ENCODE measurements around the gene GDF10.

GDF10 gene

DNA sequence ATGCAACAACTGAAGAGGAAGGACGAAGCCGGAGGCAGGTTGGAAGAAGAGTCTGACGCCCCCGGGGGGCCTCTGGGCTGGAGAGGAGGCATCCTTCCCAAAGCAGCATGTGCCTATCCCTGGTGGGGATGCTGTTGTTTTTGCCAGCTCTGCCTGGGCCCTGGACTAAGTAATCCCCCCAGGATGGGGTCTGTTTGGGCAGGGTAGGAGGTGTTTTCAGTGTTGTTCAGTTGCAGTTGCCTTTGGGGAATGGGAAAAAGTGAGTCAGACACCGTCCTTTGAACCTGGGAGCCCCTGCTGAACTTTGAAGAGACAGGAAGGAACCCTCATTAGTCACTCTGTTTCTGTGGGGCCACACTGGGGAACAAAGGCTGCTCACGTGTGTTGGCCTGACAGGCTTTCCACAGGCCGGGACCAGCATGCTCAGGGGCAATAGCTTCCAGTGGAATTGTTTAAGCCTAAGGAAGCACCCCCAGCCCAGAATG lies 35.2 kb upstream of the GDF10 start:
- H3K79me2 ChIP-seq (ENCODE audit: control insufficient read depth, insufficient read depth, low read length) = no peaks in the 10 kb centered on the region
- WGBS (ENCODE audit: extremely low coverage, insufficient coverage, low lambda C conversion rate) = no CpG with 5 or more reads among the region's 7 CpGs
- no peak overlapping the region for H3K18ac ChIP-seq (ENCODE audit: low read length)
- H3K23ac ChIP-seq (ENCODE audit: low read length) = no peak overlapping the region
- no peak overlapping the region for H3K27ac ChIP-seq (ENCODE audit: low read depth, low read length)
- H3K56ac ChIP-seq (ENCODE audit: low read length) = no peak overlapping the region
- H2BK120ac ChIP-seq (ENCODE audit: low read depth, low read length) = no peak overlapping the region
- no peak overlapping the region for H2BK5ac ChIP-seq (ENCODE audit: low read length)
- no peak overlapping the region for H3K4me2 ChIP-seq (ENCODE audit: low read length)
- no peak overlapping the region for H3K4ac ChIP-seq (ENCODE audit: low read depth, low read length)
- no peaks in the 10 kb centered on the region for H3K27me3 ChIP-seq (ENCODE audit: insufficient read depth, low read length, poor library complexity)
- peak; percentile 14 for DNase-seq
- H2AK5ac ChIP-seq (ENCODE audit: low read length) = no peak overlapping the region
- no peaks in the 10 kb centered on the region for H3K79me1 ChIP-seq (ENCODE audit: low read length)
- H3K9ac ChIP-seq (ENCODE audit: low read length) = no peak overlapping the region
- no peak overlapping the region for H4K5ac ChIP-seq (ENCODE audit: low read length)
- no peak overlapping the region for H3K4me3 ChIP-seq (ENCODE audit: low read length)
- H3K36me3 ChIP-seq (ENCODE audit: control insufficient read depth, insufficient read depth, low read length) = no peaks in the 10 kb centered on the region
- no peak overlapping the region for H4K8ac ChIP-seq (ENCODE audit: low read depth, low read length)
- H2BK15ac ChIP-seq (replicated peaks; ENCODE audit: low read depth) = no peak overlapping the region
- no peaks in the 10 kb centered on the region for H3K4me1 ChIP-seq (ENCODE audit: control insufficient read depth, low read depth, low read length)

DNA sequence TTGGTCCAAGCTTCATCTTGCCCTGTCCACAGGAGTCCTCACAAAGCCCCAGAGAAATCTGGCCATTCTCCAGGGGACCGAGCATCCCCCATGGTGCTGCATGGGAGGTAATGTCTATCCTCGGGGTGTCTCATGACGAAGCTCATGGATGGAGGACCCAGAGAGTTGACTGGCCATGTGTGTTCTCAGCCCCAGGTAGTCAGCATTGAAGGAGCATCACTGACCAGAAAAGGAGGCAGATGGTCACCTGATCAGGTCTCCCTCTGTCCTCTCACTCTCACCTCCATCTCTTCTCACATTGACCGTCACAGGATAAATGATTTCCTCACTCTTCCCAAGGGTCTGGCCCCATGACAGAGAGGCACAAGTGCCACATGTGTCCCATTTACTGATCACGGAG lies 33.4 kb upstream of the GDF10 start:
- Histone ChIP-seq H3K4ac (ENCODE audit: low read depth, low read length) (no peak overlapping the region), H2BK15ac (replicated peaks; ENCODE audit: low read depth) (no peak overlapping the region), H3K79me1 (ENCODE audit: low read length) (no peaks in the 10 kb centered on the region), H2BK120ac (ENCODE audit: low read depth, low read length) (no peak overlapping the region), H4K5ac (ENCODE audit: low read length) (no peak overlapping the region), H4K8ac (ENCODE audit: low read depth, low read length) (no peak overlapping the region), H3K27ac (ENCODE audit: low read depth, low read length) (no peak overlapping the region), H3K4me3 (ENCODE audit: low read length) (no peak overlapping the region), H3K4me1 (ENCODE audit: control insufficient read depth, low read depth, low read length) (no peaks in the 10 kb centered on the region), H3K9ac (ENCODE audit: low read length) (no peak overlapping the region), H3K36me3 (ENCODE audit: control insufficient read depth, insufficient read depth, low read length) (no peaks in the 10 kb centered on the region), H3K79me2 (ENCODE audit: control insufficient read depth, insufficient read depth, low read length) (no peaks in the 10 kb centered on the region), H3K56ac (ENCODE audit: low read length) (no peak overlapping the region), H2BK5ac (ENCODE audit: low read length) (no peak overlapping the region), H3K27me3 (ENCODE audit: insufficient read depth, low read length, poor library complexity) (no peaks in the 10 kb centered on the region), H3K4me2 (ENCODE audit: low read length) (no peak overlapping the region), H3K18ac (ENCODE audit: low read length) (no peak overlapping the region), H2AK5ac (ENCODE audit: low read length) (no peak overlapping the region), H3K23ac (ENCODE audit: low read length) (no peak overlapping the region)
- DNase-seq = no peak
- WGBS (ENCODE audit: extremely low coverage, insufficient coverage, low lambda C conversion rate) = no CpG with 5 or more reads among the region's 5 CpGs

DNA sequence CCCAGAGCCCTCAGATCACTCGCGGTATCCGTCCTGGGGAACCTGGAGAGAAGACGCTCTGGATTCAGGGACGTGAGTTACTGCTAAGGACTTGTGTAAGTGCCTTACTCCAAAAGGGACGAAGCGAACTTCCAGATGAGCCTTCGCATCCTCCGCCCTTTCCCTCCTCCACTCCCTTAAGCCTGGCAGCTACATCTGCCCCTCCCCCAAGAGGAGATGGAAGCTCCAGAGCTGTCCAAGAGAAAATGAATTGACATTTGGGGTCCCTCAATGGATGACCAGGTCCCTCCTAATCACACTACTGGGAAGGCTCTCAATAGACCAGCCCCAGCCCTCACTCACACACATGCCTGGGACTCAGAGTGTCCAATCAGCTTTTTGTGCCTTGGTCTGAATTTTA lies 31.3 kb upstream of the GDF10 start:
- H3K4me3 ChIP-seq (ENCODE audit: low read length) = no peak overlapping the region
- H4K5ac ChIP-seq (ENCODE audit: low read length) = no peak overlapping the region
- no peak overlapping the region for H3K4me2 ChIP-seq (ENCODE audit: low read length)
- H3K9ac ChIP-seq (ENCODE audit: low read length) = no peak overlapping the region
- no peak overlapping the region for H3K23ac ChIP-seq (ENCODE audit: low read length)
- no peak overlapping the region for H3K4ac ChIP-seq (ENCODE audit: low read depth, low read length)
- no peak overlapping the region for H2BK5ac ChIP-seq (ENCODE audit: low read length)
- H3K36me3 ChIP-seq (ENCODE audit: control insufficient read depth, insufficient read depth, low read length) = no peaks in the 10 kb centered on the region
- H3K27ac ChIP-seq (ENCODE audit: low read depth, low read length) = no peak overlapping the region
- no CpG with 5 or more reads among the region's 9 CpGs for WGBS (ENCODE audit: extremely low coverage, insufficient coverage, low lambda C conversion rate)
- no peaks in the 10 kb centered on the region for H3K79me2 ChIP-seq (ENCODE audit: control insufficient read depth, insufficient read depth, low read length)
- H3K56ac ChIP-seq (ENCODE audit: low read length) = no peak overlapping the region
- no peak overlapping the region for H2BK120ac ChIP-seq (ENCODE audit: low read depth, low read length)
- no peaks in the 10 kb centered on the region for H3K4me1 ChIP-seq (ENCODE audit: control insufficient read depth, low read depth, low read length)
- H3K18ac ChIP-seq (ENCODE audit: low read length) = no peak overlapping the region
- DNase-seq = no peak
- H3K27me3 ChIP-seq (ENCODE audit: insufficient read depth, low read length, poor library complexity) = no peaks in the 10 kb centered on the region
- no peaks in the 10 kb centered on the region for H3K79me1 ChIP-seq (ENCODE audit: low read length)
- no peak overlapping the region for H4K8ac ChIP-seq (ENCODE audit: low read depth, low read length)
- no peak overlapping the region for H2AK5ac ChIP-seq (ENCODE audit: low read length)
- no peak overlapping the region for H2BK15ac ChIP-seq (replicated peaks; ENCODE audit: low read depth)

GRCh38 chr10:47269294-47269693 lies 30.7 kb upstream of the GDF10 start:
- Histone ChIP-seq H3K18ac (ENCODE audit: low read length) (no peak overlapping the region), H3K79me1 (ENCODE audit: low read length) (no peaks in the 10 kb centered on the region), H3K27me3 (ENCODE audit: insufficient read depth, low read length, poor library complexity) (no peaks in the 10 kb centered on the region), H2BK5ac (ENCODE audit: low read length) (no peak overlapping the region), H3K9ac (ENCODE audit: low read length) (no peak overlapping the region), H3K23ac (ENCODE audit: low read length) (no peak overlapping the region), H4K8ac (ENCODE audit: low read depth, low read length) (no peak overlapping the region), H2AK5ac (ENCODE audit: low read length) (no peak overlapping the region), H3K36me3 (ENCODE audit: control insufficient read depth, insufficient read depth, low read length) (no peaks in the 10 kb centered on the region), H3K4me1 (ENCODE audit: control insufficient read depth, low read depth, low read length) (no peaks in the 10 kb centered on the region), H3K4me3 (ENCODE audit: low read length) (no peak overlapping the region), H3K79me2 (ENCODE audit: control insufficient read depth, insufficient read depth, low read length) (no peaks in the 10 kb centered on the region), H4K5ac (ENCODE audit: low read length) (no peak overlapping the region), H3K56ac (ENCODE audit: low read length) (no peak overlapping the region), H3K4ac (ENCODE audit: low read depth, low read length) (no peak overlapping the region), H3K27ac (ENCODE audit: low read depth, low read length) (no peak overlapping the region), H2BK120ac (ENCODE audit: low read depth, low read length) (no peak overlapping the region), H2BK15ac (replicated peaks; ENCODE audit: low read depth) (no peak overlapping the region), H3K4me2 (ENCODE audit: low read length) (no peak overlapping the region)
- peak; percentile 39 for DNase-seq
- WGBS (ENCODE audit: extremely low coverage, insufficient coverage, low lambda C conversion rate) = no CpG with 5 or more reads among the region's 5 CpGs

GRCh38 chr10:47276071-47276470 lies 23.9 kb upstream of the GDF10 start:
- Histone ChIP-seq H3K56ac (ENCODE audit: low read length) (no peak overlapping the region), H2BK5ac (ENCODE audit: low read length) (no peak overlapping the region), H3K4me3 (ENCODE audit: low read length) (no peak overlapping the region), H3K4me1 (ENCODE audit: control insufficient read depth, low read depth, low read length) (no peaks in the 10 kb centered on the region), H2BK15ac (replicated peaks; ENCODE audit: low read depth) (no peak overlapping the region), H3K79me2 (ENCODE audit: control insufficient read depth, insufficient read depth, low read length) (no peaks in the 10 kb centered on the region), H3K27me3 (ENCODE audit: insufficient read depth, low read length, poor library complexity) (no peaks in the 10 kb centered on the region), H3K4me2 (ENCODE audit: low read length) (no peak overlapping the region), H3K23ac (ENCODE audit: low read length) (no peak overlapping the region), H3K4ac (ENCODE audit: low read depth, low read length) (no peak overlapping the region), H4K8ac (ENCODE audit: low read depth, low read length) (no peak overlapping the region), H3K9ac (ENCODE audit: low read length) (no peak overlapping the region), H3K27ac (ENCODE audit: low read depth, low read length) (no peak overlapping the region), H3K79me1 (ENCODE audit: low read length) (no peaks in the 10 kb centered on the region), H3K36me3 (ENCODE audit: control insufficient read depth, insufficient read depth, low read length) (no peaks in the 10 kb centered on the region), H3K18ac (ENCODE audit: low read length) (no peak overlapping the region), H2BK120ac (ENCODE audit: low read depth, low read length) (no peak overlapping the region), H2AK5ac (ENCODE audit: low read length) (no peak overlapping the region), H4K5ac (ENCODE audit: low read length) (no peak overlapping the region)
- WGBS (ENCODE audit: extremely low coverage, insufficient coverage, low lambda C conversion rate) = no CpG with 5 or more reads among the region's 2 CpGs
- no peak for DNase-seq

GRCh38 chr10:47276576-47277351 lies 23.2 kb upstream of the GDF10 start:
- Histone ChIP-seq H3K79me2 (ENCODE audit: control insufficient read depth, insufficient read depth, low read length) (no peaks in the 10 kb centered on the region), H3K36me3 (ENCODE audit: control insufficient read depth, insufficient read depth, low read length) (no peaks in the 10 kb centered on the region), H3K9ac (ENCODE audit: low read length) (no peak overlapping the region), H2AK5ac (ENCODE audit: low read length) (no peak overlapping the region), H3K18ac (ENCODE audit: low read length) (no peak overlapping the region), H3K4ac (ENCODE audit: low read depth, low read length) (no peak overlapping the region), H3K4me1 (ENCODE audit: control insufficient read depth, low read depth, low read length) (no peaks in the 10 kb centered on the region), H3K23ac (ENCODE audit: low read length) (no peak overlapping the region), H2BK15ac (replicated peaks; ENCODE audit: low read depth) (no peak overlapping the region), H3K27ac (ENCODE audit: low read depth, low read length) (no peak overlapping the region), H3K4me3 (ENCODE audit: low read length) (no peak overlapping the region), H4K5ac (ENCODE audit: low read length) (no peak overlapping the region), H3K4me2 (ENCODE audit: low read length) (no peak overlapping the region), H2BK5ac (ENCODE audit: low read length) (no peak overlapping the region), H2BK120ac (ENCODE audit: low read depth, low read length) (no peak overlapping the region), H4K8ac (ENCODE audit: low read depth, low read length) (no peak overlapping the region), H3K27me3 (ENCODE audit: insufficient read depth, low read length, poor library complexity) (no peaks in the 10 kb centered on the region), H3K56ac (ENCODE audit: low read length) (no peak overlapping the region), H3K79me1 (ENCODE audit: low read length) (no peaks in the 10 kb centered on the region)
- WGBS (ENCODE audit: extremely low coverage, insufficient coverage, low lambda C conversion rate) = no CpG with 5 or more reads among the region's 11 CpGs
- DNase-seq = no peak
